ENCODE results near the gene OR2F1. TPM values are rescaled to one million over a fixed set of nuclear protein-coding genes. Genes with fewer than 3 reads are reported as not detected.

The OR2F1 gene
- total RNA-seq, 4 donors from 2014 or later = not detected

- Histone ChIP-seq H3K36me3 (no peaks in the 10 kb centered on the region), H3K4me1 (no peaks in the 10 kb centered on the region), H3K9me3 (no peaks in the 10 kb centered on the region), H3K27me3 (no peaks in the 10 kb centered on the region), H3K27ac (no peak overlapping the region), H3K4me3 (replicated peaks in 1 of 3) (no peak overlapping the region)
- intact Hi-C loops (cut with DNase I) = no loop called here
- TF ChIP-seq CTCF (IDR thresholded peaks at IDR 0.05) (no peak), POLR2A (IDR thresholded peaks at IDR 0.05) (no peak)
- 89 to 98% methylated on average over 1 of the region's 1 CpG for WGBS, 2 donors
- no peak for DNase-seq
Observed at GRCh38 chr7:143979359-143979758, 24.7 kb downstream of the OR2F1 start.

GRCh38 chr7:143979998-143980397, 25.4 kb downstream of the OR2F1 start:
- H3K27ac ChIP-seq = no peak overlapping the region
- H3K4me3 ChIP-seq (replicated peaks in 1 of 3) = no peak overlapping the region
- no peaks in the 10 kb centered on the region for H3K27me3 ChIP-seq
- no peak for DNase-seq
- 79 to 81% methylated on average over 2 of the region's 2 CpGs for WGBS, 2 donors
- no peaks in the 10 kb centered on the region for H3K4me1 ChIP-seq
- intact Hi-C loops (cut with DNase I) = no loop called here
- H3K9me3 ChIP-seq = no peaks in the 10 kb centered on the region
- TF ChIP-seq CTCF (IDR thresholded peaks at IDR 0.05) = no peak
- no peak for TF ChIP-seq POLR2A (IDR thresholded peaks at IDR 0.05)
- no peaks in the 10 kb centered on the region for H3K36me3 ChIP-seq

GRCh38 chr7:143980746-143981510, 26.3 kb downstream of the OR2F1 start:
- no peaks in the 10 kb centered on the region for H3K27me3 ChIP-seq
- H3K4me3 ChIP-seq (replicated peaks in 1 of 3) = no peak overlapping the region
- no peaks in the 10 kb centered on the region for H3K9me3 ChIP-seq
- intact Hi-C loops (cut with DNase I) = no loop called here
- TF ChIP-seq POLR2A (IDR thresholded peaks at IDR 0.05) (no peak), CTCF (IDR thresholded peaks at IDR 0.05) (no peak)
- H3K27ac ChIP-seq = no peak overlapping the region
- no peaks in the 10 kb centered on the region for H3K36me3 ChIP-seq
- no peak for DNase-seq
- no peaks in the 10 kb centered on the region for H3K4me1 ChIP-seq
- WGBS, 2 donors = 89 to 93% methylated on average over 10 of the region's 10 CpGs

GRCh38 chr7:143983960-143984359, 29.3 kb downstream of the OR2F1 start:
- intact Hi-C loops (cut with DNase I) = no loop called here
- TF ChIP-seq POLR2A (IDR thresholded peaks at IDR 0.05) (no peak), CTCF (IDR thresholded peaks at IDR 0.05) (no peak)
- Histone ChIP-seq H3K4me3 (replicated peaks in 1 of 3) (no peak overlapping the region), H3K9me3 (no peaks in the 10 kb centered on the region), H3K36me3 (no peaks in the 10 kb centered on the region), H3K27ac (no peak overlapping the region), H3K4me1 (no peaks in the 10 kb centered on the region), H3K27me3 (no peaks in the 10 kb centered on the region)
- DNase-seq = no peak
- 82 to 92% methylated on average over 5 of the region's 5 CpGs for WGBS, 2 donors

GRCh38 chr7:143987513-143987912, 32.9 kb downstream of the OR2F1 start:
- Histone ChIP-seq H3K27me3 (no peaks in the 10 kb centered on the region), H3K27ac (no peak overlapping the region), H3K4me3 (replicated peaks in 1 of 3) (no peak overlapping the region), H3K36me3 (no peaks in the 10 kb centered on the region), H3K9me3 (no peaks in the 10 kb centered on the region), H3K4me1 (no peaks in the 10 kb centered on the region)
- no peak for DNase-seq
- intact Hi-C loops (cut with DNase I) = no loop called here
- TF ChIP-seq POLR2A (IDR thresholded peaks at IDR 0.05) (no peak), CTCF (IDR thresholded peaks at IDR 0.05) (no peak)
